A673 (cell line): ENCODE measurements around the gene MPHOSPH10.

Source experiments
- EZH2 ChIP-seq: fragments of 200-600 bp; sonication (generic); IDR thresholded peaks from 2 replicates; pipeline ENCODE4 v1.6.1; 2017; ENCODE audit warnings: borderline replicate concordance, low read depth, mild to moderate bottlenecking, mixed read lengths, antibody characterized with exemption, low read length; ENCODE audit not compliant: poor library complexity, severe bottlenecking
- TF ChIP-seq, protein P1 (sequence below): fragments of 300-800, 200-600 bp; sonication (generic); conservative IDR thresholded peaks from 2 replicates; pipeline ENCODE4 v1.5.1; 2017; ENCODE audit warnings: low read depth, mild to moderate bottlenecking, antibody characterized with exemption, low read length, moderate library complexity, mixed read lengths

DNA sequence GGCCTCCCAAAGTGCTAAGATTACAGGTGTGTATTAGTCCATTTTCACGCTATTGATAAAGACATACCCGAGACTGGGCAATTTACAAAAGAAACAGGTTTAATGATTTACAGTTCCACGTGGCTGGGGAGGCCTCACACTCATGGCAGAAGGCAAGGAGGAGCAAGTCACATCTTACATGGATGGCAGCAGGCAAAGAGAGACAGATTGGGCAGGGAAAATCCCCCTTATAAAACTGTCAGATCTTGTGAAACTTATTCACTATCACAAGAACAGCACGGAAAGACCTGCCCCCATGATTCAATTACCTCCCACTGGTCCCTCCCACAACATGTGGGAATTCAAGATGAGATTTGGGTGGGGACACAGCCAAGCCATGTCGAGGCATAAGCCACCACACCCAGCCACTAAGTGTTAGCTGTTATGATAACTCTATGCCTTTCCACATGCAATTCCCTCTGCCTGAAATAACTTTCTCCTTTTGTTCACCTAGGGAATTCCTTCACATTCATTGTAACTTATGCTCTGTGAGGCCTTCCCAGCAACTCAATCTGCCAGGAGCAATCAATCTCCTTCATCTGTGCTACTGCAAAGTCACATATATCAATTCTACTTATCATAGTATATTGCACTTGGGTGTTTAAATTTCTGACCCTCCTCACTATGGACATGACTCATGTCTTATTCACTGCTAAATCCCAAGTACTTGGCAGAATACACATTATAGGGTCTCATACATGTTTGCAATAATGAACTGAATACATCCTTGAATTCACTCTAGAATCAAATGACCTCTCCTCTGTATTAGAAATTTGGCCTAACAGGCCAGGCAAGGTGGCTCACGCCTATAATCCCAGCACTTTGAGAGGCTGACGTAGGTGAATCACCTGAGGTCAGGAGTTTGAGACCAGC, 7.8 kb upstream of the MPHOSPH10 start:
- TF ChIP-seq, protein P1, sequence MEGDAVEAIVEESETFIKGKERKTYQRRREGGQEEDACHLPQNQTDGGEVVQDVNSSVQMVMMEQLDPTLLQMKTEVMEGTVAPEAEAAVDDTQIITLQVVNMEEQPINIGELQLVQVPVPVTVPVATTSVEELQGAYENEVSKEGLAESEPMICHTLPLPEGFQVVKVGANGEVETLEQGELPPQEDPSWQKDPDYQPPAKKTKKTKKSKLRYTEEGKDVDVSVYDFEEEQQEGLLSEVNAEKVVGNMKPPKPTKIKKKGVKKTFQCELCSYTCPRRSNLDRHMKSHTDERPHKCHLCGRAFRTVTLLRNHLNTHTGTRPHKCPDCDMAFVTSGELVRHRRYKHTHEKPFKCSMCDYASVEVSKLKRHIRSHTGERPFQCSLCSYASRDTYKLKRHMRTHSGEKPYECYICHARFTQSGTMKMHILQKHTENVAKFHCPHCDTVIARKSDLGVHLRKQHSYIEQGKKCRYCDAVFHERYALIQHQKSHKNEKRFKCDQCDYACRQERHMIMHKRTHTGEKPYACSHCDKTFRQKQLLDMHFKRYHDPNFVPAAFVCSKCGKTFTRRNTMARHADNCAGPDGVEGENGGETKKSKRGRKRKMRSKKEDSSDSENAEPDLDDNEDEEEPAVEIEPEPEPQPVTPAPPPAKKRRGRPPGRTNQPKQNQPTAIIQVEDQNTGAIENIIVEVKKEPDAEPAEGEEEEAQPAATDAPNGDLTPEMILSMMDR, result no peak
- no peak for TF ChIP-seq EZH2
